RWPE2 (cell line): Measurements from ENCODE around the gene POT1.

ENCODE experiments used
- ATAC-seq: fragments of 200-7000 bp; cut with Tn5 transposase; 3 replicates; pipeline ENCODE4 v1.9.1; 2021; ENCODE audit warnings: low read depth
- DNase-seq: peaks from one replicate; pipeline ENCODE4 v3.0.0-alpha.2; 2020; ENCODE audit warnings: low spot score
- H3K27ac ChIP-seq: fragments of 450-650 bp; 2 replicates; pipeline ENCODE4 v1.5.1; 2017; ENCODE audit warnings: mild to moderate bottlenecking; ENCODE audit not compliant: poor library complexity, severe bottlenecking
- H3K27me3 ChIP-seq: fragments of 250-450 bp; sonication (Bioruptor Pico); 2 replicates; pipeline ENCODE4 v1.5.1; 2021; ENCODE audit warnings: mild to moderate bottlenecking, moderate library complexity; ENCODE audit not compliant: insufficient read depth, poor library complexity, severe bottlenecking
- H3K36me3 ChIP-seq: fragments of 250-450 bp; sonication (Bioruptor Pico); 2 replicates; pipeline ENCODE4 v1.5.1; 2020; ENCODE audit warnings: low read depth, mild to moderate bottlenecking, moderate library complexity
- H3K4me1 ChIP-seq: fragments of 250-450 bp; sonication (Bioruptor Pico); 2 replicates; pipeline ENCODE4 v1.5.1; 2021; ENCODE audit warnings: mild to moderate bottlenecking, moderate library complexity; ENCODE audit not compliant: insufficient read depth, poor library complexity, severe bottlenecking
- H3K4me3 ChIP-seq: fragments of 250-450 bp; sonication (Bioruptor Pico); 2 replicates; pipeline ENCODE4 v1.5.1; 2021; ENCODE audit warnings: mild to moderate bottlenecking, moderate library complexity; ENCODE audit not compliant: severe bottlenecking
- H3K9me3 ChIP-seq: fragments of 250-450 bp; sonication (Bioruptor Pico); 2 replicates; pipeline ENCODE4 v1.5.1; 2021; ENCODE audit warnings: mild to moderate bottlenecking, moderate library complexity; ENCODE audit not compliant: severe bottlenecking
- CTCF ChIP-seq: fragments of 450-650 bp; IDR thresholded peaks from one replicate; pipeline ENCODE4 v1.5.1; 2017; ENCODE audit warnings: mild to moderate bottlenecking, moderate library complexity; ENCODE audit not compliant: poor library complexity, severe bottlenecking

POT1 gene

GRCh38 chr7:124954790-124955189 lies 25.2 kb upstream of the POT1 start:
- H3K36me3 ChIP-seq = no peaks in the 10 kb centered on the region
- ATAC-seq (no peak), DNase-seq (no peak)
- no peaks in the 10 kb centered on the region for H3K4me1 ChIP-seq
- H3K4me3 ChIP-seq = no peak overlapping the region
- H3K9me3 ChIP-seq = no peaks in the 10 kb centered on the region
- no peak for TF ChIP-seq CTCF
- no peak overlapping the region for H3K27ac ChIP-seq
- H3K27me3 ChIP-seq = no peaks in the 10 kb centered on the region

- Histone ChIP-seq H3K36me3 (no peaks in the 10 kb centered on the region), H3K9me3 (no peaks in the 10 kb centered on the region), H3K27ac (no peak overlapping the region), H3K4me3 (no peak overlapping the region), H3K27me3 (no peaks in the 10 kb centered on the region), H3K4me1 (no peaks in the 10 kb centered on the region)
- no peak for TF ChIP-seq CTCF
- DNase-seq (no peak), ATAC-seq (no peak)
Measured at GRCh38 chr7:124945680-124946079, 16.1 kb upstream of the POT1 start.

GRCh38 chr7:124943472-124943871 lies 13.8 kb upstream of the POT1 start:
- Histone ChIP-seq H3K27ac (no peak overlapping the region), H3K27me3 (peaks cover 3% of the 10 kb centered on the region), H3K9me3 (no peaks in the 10 kb centered on the region), H3K4me1 (no peaks in the 10 kb centered on the region), H3K36me3 (no peaks in the 10 kb centered on the region), H3K4me3 (no peak overlapping the region)
- no peak for ATAC-seq
- TF ChIP-seq CTCF = no peak
- no peak for DNase-seq

DNA sequence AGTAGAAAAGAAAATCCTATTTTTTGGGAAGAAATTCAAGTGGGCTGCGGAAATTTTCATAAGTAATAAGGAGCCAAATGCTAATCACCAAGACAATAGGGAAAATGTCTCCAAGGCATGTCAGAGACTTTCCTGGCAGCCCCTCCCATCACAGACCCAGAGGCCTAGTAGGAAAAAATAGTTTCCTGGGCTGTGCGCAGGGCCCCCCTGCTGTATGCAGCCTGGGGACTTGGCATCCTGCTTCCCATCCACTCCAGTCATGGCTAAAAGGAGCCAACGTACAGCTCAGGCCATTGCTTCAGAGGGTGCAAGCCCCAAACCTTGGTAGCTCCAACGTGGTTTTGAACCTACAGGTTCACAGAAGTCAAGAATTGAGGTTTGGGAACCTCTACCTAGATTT lies 12.8 kb upstream of the POT1 start:
- no peak for ATAC-seq
- no peaks in the 10 kb centered on the region for H3K36me3 ChIP-seq
- no peak for TF ChIP-seq CTCF

DNA sequence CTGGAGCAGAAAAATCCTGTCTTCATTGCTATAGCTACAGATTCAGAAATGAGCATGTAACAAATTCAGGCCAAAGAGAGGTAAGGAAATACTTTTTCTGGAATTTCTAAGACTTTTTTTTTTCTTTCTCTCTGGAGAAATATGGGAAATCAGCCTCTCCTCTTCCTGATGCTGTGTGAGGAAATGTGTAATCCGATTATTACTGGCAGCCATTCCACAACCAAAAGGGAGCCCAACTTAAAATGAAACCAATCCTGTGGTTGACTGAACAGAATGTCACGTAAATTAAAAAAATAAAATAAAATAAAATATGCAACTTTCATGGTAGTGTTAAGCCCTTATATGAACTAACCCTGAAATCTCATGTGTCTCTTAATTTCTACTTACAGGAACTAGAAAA lies 10.7 kb upstream of the POT1 start:
- Histone ChIP-seq H3K4me1 (no peaks in the 10 kb centered on the region), H3K36me3 (no peaks in the 10 kb centered on the region), H3K4me3 (no peak overlapping the region), H3K9me3 (no peaks in the 10 kb centered on the region), H3K27me3 (peaks cover 3% of the 10 kb centered on the region), H3K27ac (no peak overlapping the region)
- no peak for ATAC-seq
- DNase-seq = no peak
- no peak for TF ChIP-seq CTCF

More for the DNA sequence above, 12.8 kb upstream of the POT1 start:
- Histone ChIP-seq H3K9me3 (no peaks in the 10 kb centered on the region), H3K27me3 (peaks cover 3% of the 10 kb centered on the region), H3K4me1 (no peaks in the 10 kb centered on the region), H3K27ac (no peak overlapping the region), H3K4me3 (no peak overlapping the region)
- DNase-seq = no peak
